ENCODE measurements around the gene DCXR. TPM values are rescaled to one million over a fixed set of nuclear protein-coding genes. Genes with fewer than 3 reads are reported as not detected.

DCXR gene
- 32.8 TPM for polyA plus RNA-seq (ENCODE audit: insufficient read length)

DNA sequence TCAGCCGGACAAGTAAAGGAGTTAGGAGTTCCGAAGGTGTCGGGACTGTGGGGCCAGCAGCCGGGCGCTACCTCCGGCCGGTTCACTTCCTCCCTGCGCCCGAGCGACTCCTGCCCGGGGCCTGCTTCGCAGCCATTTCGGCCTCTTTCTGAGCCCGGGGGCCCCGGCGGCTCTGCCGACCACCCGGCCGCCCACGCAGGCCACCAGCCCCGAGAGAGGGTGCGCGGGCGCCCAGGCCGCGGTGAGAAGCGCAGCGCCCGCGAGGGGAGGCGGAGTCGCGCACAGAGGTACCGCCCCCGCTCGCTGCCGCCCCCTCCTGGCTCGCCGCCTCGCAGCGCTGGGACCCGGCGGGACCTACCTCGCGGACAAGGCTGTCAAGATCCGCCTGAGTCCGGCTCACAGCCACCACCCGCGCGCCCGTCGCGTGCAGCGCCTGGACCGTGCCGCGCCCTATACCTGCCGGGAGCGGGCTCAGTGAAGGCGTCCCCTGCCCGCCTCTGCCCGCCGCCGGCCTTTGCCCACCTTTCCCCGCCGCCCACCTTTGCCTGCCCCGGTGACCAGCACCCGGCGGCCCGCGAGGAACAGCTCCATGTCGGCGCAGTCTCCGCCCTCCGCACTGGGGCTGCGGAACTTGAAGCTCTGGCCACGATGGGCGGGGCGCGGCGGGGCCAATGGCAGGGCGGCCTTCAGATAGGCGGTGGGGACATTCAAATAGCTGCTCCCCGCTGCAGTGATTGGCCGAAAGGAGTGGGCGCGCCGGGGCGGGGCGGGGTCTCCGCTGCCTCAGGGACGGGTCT is at the start of gene DCXR:
Gene DCXR, minus strand, starts transcription at position 606 of the 797 bp plus-strand sequence. Its CDS starts 15 bp downstream, at position 591.
- peak; percentile 63 for DNase-seq (ENCODE audit: low read depth)

DNA sequence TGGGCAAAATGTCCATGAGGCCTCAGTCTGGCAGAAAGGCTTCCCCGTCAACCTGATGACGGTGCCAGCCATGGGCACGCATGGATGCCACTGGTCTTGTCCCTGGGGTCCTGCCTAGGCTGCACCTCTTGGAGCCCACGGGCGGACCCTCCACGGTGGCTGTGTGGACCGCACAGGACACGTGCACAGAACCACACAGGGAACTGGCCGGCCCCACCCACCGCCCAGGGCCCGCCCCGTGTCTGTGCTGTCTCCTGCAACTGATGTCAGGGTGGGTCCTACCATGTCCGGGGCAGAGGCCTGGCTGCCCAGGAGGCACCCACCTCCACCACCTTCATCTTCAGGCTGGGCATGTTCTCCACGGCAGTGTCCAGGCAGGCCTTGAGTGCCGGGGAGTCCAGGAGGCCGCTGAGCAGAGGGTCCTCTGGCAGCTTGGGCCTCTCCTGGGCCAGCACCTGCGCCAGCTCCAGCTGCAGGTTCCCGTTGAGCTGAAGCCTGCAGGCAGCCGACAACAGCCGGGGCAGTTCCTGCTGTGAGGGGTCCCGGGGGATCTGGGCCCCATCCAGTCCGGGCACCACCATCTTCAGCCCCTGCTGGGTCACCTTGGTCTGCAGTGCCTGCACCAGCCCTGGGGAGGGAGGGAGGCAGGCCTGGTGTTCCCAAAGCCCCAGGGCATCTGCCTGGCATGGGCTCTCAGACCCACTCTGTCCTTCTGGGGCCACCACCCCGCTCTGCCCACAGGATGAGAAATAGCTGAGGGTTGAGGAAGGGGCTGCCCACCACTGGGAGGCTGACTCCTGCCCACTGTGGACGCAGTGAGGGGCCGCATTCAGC is 48.7 kb upstream of the DCXR start:
- DNase-seq (ENCODE audit: low read depth) = no peak

DNA sequence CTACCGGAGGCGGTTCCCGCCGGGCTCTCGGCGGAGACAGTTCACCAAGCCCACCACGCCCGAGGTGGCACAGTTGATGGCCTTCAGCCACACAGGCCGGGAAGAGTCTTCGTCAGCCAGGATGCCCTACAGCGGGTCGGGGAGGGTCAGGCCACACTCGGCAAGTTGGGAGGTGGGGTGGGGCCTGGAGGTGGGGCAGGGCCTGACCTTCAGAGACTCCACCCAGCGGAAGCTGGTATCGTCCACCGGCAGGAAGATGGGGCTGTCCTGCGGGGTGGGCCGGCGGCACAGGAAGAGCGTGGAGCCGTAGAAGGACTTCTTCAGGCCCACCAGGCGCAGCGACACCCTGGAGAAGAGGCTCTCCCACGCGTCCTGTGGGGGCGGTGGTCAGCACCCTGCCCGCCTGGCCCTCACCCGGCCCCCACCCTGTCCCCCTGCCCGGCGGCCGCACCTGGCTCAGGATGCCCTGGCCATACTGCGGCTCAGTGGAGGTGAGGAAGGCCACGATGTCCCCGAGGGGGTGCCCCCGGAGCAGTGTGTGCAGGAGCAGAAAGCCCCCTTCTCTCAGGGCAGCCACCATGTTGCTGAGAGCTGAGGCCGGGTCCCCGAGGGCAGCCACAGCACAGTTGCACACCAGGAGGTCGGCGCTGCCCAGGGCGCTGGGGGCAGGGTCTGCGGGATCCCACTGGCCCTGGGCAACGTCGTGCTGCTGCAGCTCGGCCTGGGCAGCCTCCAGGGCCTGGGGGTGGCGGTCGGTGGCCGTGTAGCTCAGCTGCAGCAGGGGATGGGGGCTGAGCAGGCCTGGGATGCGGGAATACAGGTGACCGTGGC is 47.7 kb upstream of the DCXR start:
- no peak for DNase-seq (ENCODE audit: low read depth)

DNA sequence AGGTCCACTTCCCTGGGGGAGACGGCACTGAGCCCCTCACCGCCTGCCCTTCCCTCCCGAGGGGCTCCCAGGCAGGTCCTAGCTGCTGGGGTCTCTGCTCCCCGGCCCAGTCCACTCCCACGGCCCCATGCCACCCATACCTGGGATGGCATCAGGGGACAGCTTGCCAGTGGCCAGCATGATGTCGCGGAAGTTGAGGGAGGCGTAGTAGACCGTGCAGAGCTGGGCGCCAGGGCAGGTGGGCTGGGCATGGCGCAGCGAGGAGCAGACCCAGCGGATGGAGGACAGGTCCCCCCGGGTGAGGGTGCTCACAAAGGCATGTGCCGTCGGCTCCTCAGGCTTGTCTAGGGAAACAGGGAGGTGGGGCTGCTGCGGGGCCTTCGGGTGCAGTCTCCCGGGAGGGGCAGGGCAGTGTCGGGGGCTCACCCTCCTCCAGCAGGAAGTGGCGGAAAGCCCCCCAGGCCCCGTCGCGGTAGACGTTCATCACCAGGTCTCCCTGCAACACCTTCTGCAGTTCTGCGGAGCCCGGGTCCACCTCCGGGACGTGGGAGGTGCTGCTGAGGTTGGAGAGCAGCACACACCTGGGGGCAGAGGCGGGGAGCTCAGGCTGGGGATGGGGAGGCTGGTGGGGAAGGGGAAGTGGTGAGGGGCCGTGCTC is 47.0 kb upstream of the DCXR start:
- DNase-seq (ENCODE audit: low read depth) = no peak

DNA sequence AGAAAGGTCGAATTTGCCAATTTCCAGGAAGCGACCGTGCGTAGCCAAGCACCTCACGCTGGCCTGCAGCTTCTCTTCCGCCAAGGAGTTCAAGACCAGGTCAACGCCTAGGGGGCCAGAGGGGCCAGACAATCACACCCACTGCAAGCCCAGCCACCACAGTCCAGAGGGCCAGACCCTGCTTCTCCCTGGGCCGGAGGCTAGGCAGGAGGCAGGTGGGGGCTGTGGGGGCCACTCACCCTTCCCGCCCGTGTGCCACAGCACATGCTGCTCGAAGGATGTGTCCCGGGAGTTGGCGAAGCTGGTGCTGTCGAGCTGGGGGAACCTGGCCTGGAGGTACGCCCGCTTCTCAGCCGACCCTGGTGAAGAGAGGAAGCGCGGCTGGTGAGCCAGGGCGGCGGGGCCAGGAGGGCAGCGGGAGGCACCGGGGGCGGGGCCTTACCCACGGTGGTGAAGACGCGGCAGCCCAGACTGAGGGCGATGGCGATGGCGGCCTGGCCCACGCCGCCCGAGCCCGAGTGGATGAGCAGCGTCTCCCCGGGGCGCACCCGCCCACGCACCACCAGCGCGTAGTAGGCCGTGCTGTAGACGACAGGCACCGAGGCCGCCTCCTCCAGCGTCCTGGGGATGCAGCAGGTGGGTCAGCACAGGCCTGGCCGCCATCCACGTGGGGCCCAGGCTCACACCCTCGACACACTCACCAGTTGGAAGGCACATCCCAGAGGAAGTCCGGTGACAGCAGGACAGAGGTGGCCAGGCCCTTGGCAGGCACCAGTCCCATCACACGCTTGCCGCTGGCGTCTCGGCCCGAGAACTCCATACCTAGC is 46.2 kb upstream of the DCXR start:
- no peak for DNase-seq (ENCODE audit: low read depth)

DNA sequence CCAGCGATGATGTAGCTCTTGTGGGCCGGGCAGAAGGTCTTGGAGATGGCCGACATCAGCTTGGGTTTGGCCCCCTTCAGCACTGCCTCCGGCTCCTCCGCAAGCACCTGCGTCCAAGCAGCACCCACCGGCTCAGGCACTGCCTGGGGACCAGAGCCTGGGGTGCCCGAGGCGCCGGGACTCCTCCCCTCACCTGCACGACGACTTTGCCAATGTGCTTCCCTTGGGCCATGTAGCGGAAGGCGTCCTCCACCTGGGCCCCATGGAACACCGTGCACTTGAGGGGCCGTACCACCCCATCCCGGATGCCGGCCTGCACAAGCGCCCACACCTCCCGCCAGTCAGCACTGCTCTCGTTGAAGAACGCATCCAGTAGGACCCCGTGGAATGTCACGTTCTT is 45.5 kb upstream of the DCXR start:
- DNase-seq (ENCODE audit: low read depth) = no peak

DNA sequence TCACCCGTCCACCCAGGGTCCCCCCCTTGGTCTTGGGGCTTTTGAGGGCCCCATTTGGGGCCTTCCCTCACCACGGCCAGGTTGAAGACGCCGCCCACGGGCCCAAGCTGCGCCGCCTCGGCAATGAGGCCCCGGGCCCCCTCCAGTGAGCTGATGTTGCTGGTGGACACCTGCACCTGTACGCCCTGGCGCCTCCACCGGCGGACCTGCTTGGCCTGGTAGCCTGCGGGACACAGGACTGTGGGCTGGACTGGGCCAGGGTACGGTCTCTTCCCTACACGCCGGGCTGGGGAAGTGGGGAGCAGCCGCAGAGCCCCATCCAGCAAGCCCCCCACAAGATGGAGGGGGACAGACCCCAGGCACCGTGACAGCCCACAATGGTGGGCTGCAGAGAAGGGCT is 45.0 kb upstream of the DCXR start:
- no peak for DNase-seq (ENCODE audit: low read depth)

DNA sequence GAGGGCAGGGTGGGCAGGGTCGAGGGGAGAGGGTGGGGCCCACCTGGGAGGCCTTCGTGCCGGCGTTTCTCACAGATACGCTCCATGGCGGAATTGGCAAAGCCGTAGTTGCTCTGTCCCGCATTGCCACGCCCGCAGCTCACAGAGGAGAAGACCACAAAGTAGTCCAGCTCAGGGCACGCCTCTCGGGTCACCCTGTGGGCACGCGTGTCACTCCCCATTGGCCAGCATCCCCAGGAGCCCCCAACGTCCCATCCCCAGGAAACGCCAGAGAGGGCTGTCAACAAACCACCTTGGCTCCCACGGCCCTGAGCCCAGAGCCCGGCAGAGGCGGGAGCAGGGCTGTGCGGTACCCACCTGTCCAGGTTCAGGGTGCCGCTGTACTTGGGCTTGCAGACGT is 44.5 kb upstream of the DCXR start:
- no peak for DNase-seq (ENCODE audit: low read depth)

DNA sequence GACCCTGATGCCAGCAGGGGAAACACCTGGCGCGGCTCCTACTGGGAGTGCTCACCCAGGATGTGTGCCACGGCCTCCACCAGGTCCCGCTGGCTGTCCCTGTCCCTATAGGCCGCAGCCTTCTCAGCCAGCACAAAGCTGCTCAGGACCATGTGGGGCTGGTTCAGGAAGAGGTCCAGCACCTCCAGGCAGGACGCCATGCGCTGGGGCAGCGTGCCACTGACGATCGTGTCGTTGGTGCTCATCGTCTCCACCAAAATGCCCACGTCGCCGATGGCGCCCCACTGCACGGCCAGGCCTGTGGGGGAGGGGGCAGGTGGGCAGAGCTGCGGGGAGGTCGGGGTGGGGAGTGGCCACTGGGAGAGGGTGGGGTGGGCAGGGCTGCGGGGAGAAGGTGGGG is 44.0 kb upstream of the DCXR start:
- DNase-seq (ENCODE audit: low read depth) = no peak

DNA sequence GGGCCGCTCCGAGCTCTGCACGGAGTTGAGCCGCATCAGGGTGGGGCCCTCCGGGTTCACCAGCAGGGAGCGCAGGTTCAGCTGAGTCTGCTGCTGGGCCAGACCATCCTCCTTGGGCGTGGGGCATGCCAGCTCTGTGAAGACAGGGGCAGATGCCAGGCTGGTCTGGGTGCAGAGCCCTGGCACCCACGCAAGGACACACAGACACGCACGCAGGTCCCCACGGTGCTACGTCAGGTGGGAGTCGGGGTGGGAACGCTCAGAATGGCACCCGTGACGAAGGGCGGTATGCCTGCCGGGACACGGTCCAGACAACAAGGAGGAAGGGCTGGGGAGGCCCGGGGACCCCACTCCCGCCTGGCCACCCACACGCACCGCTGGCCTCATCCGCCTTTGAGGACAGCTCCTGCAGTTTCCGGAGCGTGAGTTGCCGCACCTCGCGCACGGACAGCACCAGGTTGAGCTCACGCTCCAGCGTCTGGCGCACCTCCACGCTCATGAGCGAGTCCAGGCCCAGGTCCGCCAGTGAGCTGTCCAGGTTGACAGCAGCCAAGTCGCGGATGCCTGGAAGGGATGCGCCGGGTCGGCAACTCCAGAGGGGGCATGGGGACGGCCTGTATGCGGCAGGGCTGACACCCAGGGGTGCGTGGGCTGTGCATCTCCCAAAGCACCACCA is 43.4 kb upstream of the DCXR start:
- no peak for DNase-seq (ENCODE audit: low read depth)

DNA sequence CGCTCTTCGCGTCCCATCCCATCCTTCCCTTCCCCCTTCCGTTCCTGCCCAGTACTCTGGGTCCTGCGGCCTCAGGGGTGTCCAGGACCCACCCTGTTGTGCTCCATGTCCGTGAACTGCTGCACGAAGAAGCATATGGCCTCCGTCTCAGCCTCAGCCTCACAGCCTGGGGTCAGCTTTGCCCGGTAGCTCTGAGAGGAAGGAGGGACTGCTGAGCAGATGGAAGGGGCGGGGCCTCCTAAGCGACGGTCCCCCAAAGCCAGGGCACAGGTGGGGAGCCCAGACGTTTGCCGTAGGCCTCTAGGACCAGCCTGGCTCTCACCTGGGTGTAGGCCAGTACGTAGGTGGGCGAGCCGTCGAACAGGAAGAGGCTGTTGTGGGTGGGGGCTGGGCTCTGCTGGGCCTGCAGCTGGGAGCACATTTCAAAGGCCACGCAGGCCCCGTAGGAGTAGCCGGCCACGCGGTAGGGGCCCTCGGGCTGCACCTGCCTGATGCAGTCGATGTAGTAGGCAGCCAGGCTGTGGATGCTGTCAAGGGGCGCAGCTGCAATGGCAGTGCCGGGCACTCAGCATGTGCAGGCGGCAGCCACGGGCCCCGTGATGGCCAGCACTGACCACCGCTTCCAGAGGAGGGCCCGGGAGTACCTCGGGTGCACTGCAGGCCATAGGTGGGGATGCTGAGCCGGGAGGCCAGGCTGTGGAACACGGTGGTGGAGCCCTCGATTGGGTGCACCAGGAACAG is 42.7 kb upstream of the DCXR start:
- no peak for DNase-seq (ENCODE audit: low read depth)

DNA sequence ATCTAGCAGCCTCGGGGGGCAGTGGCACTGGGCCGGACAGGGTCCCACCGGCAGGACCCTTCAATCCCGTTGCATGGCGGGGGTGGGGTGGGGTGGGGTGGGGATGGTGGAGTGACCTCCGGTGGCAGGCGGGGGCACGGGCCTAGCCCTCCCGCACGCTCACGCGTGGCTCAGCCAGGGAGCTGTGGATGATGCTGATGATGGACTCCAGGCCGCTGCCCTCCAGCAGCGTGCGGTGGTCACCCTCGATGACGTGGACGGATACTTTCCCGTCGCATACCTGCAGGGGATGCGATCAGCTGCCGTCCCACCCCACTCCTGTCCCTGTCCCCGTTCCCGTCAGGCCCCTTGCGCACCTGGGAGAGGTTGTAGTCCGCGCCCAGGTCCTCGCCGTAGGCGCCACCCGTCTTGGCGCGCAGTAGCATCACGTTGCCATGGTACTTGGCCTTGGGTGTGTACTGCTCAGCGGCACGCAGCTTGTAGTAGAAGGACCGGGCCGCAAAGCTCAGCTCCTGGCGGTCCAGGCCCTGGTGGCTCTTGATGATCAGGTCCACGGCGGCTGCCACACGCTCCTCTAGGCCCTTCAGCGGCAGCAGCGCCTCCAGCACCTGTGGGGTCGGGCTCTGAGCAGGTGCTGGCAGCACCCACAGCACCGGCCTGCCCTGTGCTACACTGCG is 41.6 kb upstream of the DCXR start:
- DNase-seq (ENCODE audit: low read depth) = no peak

DNA sequence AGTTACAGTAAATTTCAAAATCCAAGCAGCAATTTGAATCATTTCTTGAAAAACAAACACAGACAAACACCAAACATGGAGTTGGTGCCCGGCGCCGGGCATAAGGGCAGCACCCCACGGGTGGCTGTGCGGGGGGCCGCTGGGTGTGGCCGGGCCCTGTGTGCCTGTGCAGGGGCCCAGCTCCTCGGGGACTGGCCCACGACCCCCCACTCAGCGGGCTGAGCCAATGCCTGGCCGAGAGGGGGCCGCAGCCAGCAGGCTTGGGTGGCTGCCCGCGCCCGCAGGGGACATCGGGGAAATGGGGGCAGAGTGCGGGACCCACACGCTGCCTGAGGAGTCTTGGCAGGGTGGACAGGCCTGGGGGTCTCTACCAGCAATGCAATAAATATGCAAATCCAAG is 40.9 kb upstream of the DCXR start:
- no peak for DNase-seq (ENCODE audit: low read depth)

DNA sequence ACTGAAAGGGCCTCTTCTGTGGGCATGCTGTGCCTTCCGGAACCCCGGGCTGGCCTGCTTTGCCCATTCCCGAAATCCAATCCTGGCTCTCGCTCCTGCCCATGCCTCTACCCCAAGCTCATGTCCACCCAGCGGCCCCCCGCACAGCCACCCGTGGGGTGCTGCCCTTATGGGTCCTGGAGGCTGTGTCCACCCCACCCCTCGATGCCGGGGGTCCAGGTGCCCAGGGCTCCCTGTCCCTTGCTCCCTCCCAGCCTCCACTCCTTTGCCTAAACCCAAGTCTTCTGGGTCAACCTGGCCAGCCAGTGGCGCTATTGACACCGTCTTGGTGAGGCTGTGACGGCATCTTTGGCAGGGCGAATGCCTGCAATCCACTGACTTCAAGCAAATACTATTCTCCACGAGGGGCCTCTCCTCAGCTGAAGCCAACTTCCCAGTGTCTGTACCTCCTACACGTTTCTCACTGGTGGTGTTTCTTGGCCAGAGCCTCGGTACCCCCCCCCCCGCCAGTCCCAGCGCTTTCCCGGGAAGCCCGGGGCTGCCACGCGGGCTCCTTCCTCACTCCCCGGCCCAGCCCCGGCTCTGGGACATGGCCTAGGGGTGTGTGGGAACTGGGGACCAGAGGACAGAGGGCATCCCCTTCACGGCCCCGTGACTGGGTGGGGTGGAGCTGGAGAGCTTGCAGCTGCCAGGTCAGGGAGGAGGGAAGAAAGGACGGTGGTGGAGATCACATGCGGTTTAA is 40.3 kb upstream of the DCXR start:
- no peak for DNase-seq (ENCODE audit: low read depth)

DNA sequence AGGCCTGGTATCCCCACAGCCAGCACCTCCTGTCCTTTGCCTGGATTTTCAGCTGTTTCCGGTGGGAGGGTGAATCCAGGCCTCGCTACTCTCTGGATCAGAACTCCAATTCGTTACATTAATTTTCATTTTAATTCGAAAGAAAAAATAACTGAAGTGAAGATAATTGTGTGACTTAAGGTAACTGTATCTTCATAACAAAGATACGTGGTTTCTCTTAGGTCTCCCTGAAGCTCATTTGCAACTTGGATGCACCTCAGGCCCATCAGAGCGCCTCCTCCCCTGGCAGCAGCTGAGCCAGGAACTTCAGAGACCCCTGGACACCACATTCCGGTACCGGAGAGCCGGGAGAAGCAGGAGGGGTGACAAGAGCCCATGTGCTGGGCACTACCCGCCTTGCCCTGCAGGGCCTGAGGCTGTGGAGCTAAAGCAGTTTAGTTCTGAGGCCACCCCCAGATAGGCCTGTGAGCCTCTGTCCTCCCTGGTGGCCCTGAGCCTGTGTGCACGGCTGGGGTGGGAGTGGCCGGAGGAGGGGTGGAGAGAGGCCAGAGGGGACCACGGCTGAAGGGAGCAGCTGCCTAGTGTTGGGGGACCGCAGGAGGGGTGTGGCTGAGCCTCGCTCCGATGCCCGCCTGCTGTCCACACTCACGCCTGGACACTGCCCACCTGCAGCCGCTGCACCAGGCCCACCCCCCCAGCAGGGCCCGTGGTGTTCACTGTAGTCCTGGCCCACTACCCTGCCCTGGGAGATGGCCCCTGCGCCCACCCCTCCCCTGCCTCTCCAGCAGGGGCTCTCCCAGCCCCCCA is 39.5 kb upstream of the DCXR start:
- DNase-seq (ENCODE audit: low read depth) = no peak

DNA sequence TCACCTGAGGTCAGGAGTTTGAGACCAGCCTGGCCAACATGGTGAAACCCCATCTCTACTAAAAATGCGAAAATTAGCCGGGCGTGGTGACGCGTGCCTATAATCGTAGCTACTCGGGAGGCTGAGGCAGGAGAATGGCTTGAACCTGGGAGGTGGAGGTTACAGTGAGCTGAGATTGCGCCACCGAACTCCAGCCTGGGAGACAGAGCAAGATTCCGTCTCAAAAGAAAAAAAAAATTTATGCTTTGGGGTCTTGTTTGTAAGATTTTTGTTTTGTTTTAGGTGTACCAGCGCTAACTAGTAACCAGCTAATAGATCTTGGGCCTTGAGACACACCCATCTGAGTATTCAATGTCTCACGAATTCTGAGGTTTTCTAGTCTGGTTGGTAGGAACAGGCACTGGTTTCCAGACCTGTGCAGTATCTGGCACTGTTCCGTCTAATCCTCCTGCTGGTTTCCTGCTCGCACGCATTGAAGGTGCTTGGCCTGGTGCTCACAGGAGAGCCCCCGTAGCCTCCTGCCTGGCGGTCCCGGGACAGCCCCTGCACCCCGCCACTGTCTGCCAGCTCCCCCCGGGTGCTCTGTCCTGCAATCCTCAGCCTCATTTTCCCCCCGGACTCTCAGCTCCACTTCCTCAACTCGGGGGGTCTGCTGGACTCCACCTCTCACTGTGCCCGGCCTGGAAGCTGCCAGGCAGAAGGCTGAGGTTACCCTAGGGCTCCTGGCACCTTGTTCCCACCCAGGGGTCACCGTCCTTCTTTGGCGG is 38.7 kb upstream of the DCXR start:
- DNase-seq (ENCODE audit: low read depth) = no peak

Data from forelimb muscle (tissue), 1 donor.